ENCODE results near the gene MAPK8IP2.

DNA sequence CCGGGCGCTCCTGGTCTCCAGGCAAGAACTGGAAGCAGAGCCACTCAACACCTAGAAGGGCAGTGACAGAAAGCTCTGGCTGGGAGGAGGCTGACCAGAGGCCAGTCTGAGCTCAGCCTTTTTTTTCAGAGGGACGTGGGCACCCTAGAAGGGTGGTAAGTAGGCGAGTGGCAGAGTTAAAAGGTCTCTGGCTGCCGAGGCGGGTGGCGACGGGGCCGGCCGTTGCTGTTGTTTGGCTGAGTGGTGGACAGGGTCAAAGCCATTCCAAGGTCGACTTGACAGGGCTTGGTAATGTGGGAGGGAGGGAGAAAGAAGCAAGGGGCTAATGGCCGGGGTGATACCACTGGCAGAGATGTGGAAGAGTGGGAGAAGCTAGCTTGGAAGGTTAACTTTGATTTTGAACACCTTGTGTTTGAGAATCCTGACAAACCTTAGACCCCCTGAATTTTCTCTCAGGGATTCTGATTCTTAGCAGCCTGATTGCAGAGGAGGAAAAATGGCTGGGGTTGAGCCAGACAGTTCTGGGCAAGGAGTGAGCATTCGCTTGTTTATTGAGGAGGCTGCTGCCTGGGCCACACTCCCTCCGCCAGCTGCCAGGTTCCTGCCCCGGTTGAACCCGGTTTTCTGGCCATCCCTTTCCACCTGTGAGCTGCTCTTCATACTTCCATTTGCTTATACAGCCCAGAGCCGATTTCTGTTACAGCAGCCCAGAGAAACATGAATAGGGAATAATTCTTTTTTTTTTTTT is 37.0 kb upstream of the MAPK8IP2 start:
- TF ChIP-seq RFX5 (IDR thresholded peaks at IDR 0.05; ENCODE audit: low read depth, low read length) = no peak
- no peak for TF ChIP-seq RAD21 (IDR thresholded peaks at IDR 0.05; ENCODE audit: low read length)
- TF ChIP-seq RCOR1 (IDR thresholded peaks at IDR 0.05; ENCODE audit: insufficient replicate concordance, low read length) = no peak
- TF ChIP-seq, protein P1, sequence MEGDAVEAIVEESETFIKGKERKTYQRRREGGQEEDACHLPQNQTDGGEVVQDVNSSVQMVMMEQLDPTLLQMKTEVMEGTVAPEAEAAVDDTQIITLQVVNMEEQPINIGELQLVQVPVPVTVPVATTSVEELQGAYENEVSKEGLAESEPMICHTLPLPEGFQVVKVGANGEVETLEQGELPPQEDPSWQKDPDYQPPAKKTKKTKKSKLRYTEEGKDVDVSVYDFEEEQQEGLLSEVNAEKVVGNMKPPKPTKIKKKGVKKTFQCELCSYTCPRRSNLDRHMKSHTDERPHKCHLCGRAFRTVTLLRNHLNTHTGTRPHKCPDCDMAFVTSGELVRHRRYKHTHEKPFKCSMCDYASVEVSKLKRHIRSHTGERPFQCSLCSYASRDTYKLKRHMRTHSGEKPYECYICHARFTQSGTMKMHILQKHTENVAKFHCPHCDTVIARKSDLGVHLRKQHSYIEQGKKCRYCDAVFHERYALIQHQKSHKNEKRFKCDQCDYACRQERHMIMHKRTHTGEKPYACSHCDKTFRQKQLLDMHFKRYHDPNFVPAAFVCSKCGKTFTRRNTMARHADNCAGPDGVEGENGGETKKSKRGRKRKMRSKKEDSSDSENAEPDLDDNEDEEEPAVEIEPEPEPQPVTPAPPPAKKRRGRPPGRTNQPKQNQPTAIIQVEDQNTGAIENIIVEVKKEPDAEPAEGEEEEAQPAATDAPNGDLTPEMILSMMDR (conservative IDR thresholded peaks at IDR 0.05; ENCODE audit: low read depth, low read length) = no peak
